PC-3 (cell line): Measurements from ENCODE around the gene RBM15B. TPM values are rescaled to one million over a fixed set of nuclear protein-coding genes. Genes with fewer than 3 reads are reported as not detected.

Source experiments
- ATAC-seq: fragments of 200-7000 bp; cut with Tn5 transposase; 2 replicates; pipeline ENCODE4 v1.9.1; 2020; ENCODE audit warnings: mild to moderate bottlenecking, moderate library complexity
- BruUV-seq: library from RNA; stranded (reverse); fragments of 400-500 nt; replicated peaks from 2 replicates; lab custom pipeline; 2021; lab: Mats Ljungman, UMichigan
- CTCF ChIA-PET: fragments of 300-600 bp; sonication (Branson Sonifier 250); formaldehyde crosslinking; loops from one replicate; lab custom pipeline; 2022; ENCODE audit warnings: antibody characterized with exemption; lab: Charles Lee
- POLR2A ChIA-PET: fragments of 300-600 bp; sonication (Branson Sonifier 250); formaldehyde crosslinking; loops from one replicate; lab custom pipeline; 2022; ENCODE audit warnings: antibody characterized with exemption; ENCODE audit not compliant: unreplicated experiment; lab: Charles Lee
- DNase-seq: peaks from one replicate; pipeline ENCODE4 v3.0.0-alpha.2; 2015
- H2AFZ ChIP-seq: fragments of 300-600 bp; sonication (generic); 2 replicates; pipeline ENCODE4 v1.6.0; 2016; ENCODE audit warnings: antibody characterized with exemption, low read length
- H3F3A ChIP-seq: fragments of 300-600 bp; sonication (generic); one replicate; pipeline ENCODE4 v1.6.0; 2017; ENCODE audit warnings: antibody characterized with exemption, low read length, control low read depth, mild to moderate bottlenecking; ENCODE audit not compliant: unreplicated experiment
- H3K27ac ChIP-seq: fragments of 300-600 bp; sonication (generic); 2 replicates; pipeline ENCODE4 v1.5.1; 2016; ENCODE audit warnings: mild to moderate bottlenecking, low read length
- H3K27me3 ChIP-seq: fragments of 300-600 bp; sonication (generic); 2 replicates; pipeline ENCODE4 v1.6.1; 2016; ENCODE audit warnings: low read length, mixed read lengths
- H3K36me3 ChIP-seq: fragments of 300-600 bp; sonication (generic); 2 replicates; pipeline ENCODE4 v1.6.1; 2016; ENCODE audit warnings: low read depth, mixed run types, low read length, mixed read lengths
- H3K4me1 ChIP-seq: fragments of 300-600 bp; sonication (generic); 2 replicates; pipeline ENCODE4 v1.5.1; 2016; ENCODE audit warnings: low read length; ENCODE audit not compliant: insufficient read depth
- H3K4me2 ChIP-seq: fragments of 300-600 bp; sonication (generic); 2 replicates; pipeline ENCODE4 v1.6.0; 2016; ENCODE audit warnings: low read length
- H3K4me3 ChIP-seq: fragments of 300-600 bp; sonication (generic); 2 replicates; pipeline ENCODE4 v1.5.1; 2016; ENCODE audit warnings: mild to moderate bottlenecking, low read length, mixed read lengths
- H3K79me2 ChIP-seq: fragments of 300-600 bp; sonication (generic); 2 replicates; pipeline ENCODE4 v1.6.1; 2017; ENCODE audit warnings: low read length, mixed read lengths
- H3K9ac ChIP-seq: fragments of 300-600 bp; sonication (generic); 2 replicates; pipeline ENCODE4 v1.6.0; 2016; ENCODE audit warnings: mild to moderate bottlenecking, low read length
- H3K9me2 ChIP-seq: fragments of 300-600 bp; sonication (generic); replicated peaks from 2 replicates; pipeline ENCODE4 v1.6.1; 2016; ENCODE audit warnings: mixed run types, low read length, mixed read lengths
- H3K9me3 ChIP-seq: fragments of 300-600 bp; sonication (generic); 2 replicates; pipeline ENCODE4 v1.6.1; 2016; ENCODE audit warnings: low read length, mixed read lengths
- H4K20me1 ChIP-seq: fragments of 300-600 bp; sonication (generic); 2 replicates; pipeline ENCODE4 v1.6.1; 2016; ENCODE audit warnings: low read length, mixed read lengths
- CTCF ChIP-seq: fragments of 300-600 bp; sonication (generic); conservative IDR thresholded peaks from 2 replicates; pipeline ENCODE4 v1.5.1; 2017; ENCODE audit warnings: antibody characterized with exemption, low read depth, mild to moderate bottlenecking, low read length
- EZH2 ChIP-seq: fragments of 300-600 bp; sonication (generic); IDR thresholded peaks from one replicate; pipeline ENCODE4 v1.6.1; 2017; ENCODE audit warnings: antibody characterized with exemption, mild to moderate bottlenecking, low read length; ENCODE audit not compliant: unreplicated experiment
- EZH2phosphoT487 ChIP-seq: fragments of 300-600 bp; sonication (generic); IDR thresholded peaks from 2 replicates; pipeline ENCODE4 v1.6.1; 2018; ENCODE audit warnings: mild to moderate bottlenecking, antibody characterized with exemption, low read length, borderline replicate concordance
- intact Hi-C: fragments of 100-400 bp; cut with micrococcal nuclease; formaldehyde crosslinking; loops from 2 replicates; pipeline ENCODE4 v1.9.0; 2023
- total RNA-seq: library from RNA; depleted of rRNA; stranded (reverse); fragments of >200 nt; gene quantifications from 2 replicates; pipeline ENCODE4 v1.2.3, GENCODE V29; 2014

The RBM15B gene
- total RNA-seq, 1 experiment from 2014 or later: 31.1 TPM

DNA sequence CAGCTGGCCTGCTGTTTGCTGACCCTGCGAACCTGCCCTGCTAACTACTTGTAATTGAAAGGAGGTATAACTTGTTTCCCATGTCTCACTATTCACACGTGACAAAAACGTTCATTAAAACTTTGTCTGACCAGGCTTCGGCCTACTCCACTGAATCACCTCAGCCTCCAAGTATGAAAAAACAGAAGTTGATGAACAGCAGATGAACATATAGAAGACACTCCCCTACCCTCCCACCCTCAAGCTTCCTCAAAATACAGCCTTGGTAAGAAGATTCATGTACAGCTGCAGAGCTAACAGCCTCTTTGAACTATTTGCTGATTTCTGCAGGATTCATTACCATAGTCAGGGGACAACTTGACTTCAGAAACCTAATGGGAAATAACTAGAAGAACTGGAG, 10.7 kb downstream of the RBM15B start:
- H3K9me2 ChIP-seq: no peaks in the 10 kb centered on the region
- POLR2A ChIA-PET: no interaction called here
- intact Hi-C loops: no loop called here

DNA sequence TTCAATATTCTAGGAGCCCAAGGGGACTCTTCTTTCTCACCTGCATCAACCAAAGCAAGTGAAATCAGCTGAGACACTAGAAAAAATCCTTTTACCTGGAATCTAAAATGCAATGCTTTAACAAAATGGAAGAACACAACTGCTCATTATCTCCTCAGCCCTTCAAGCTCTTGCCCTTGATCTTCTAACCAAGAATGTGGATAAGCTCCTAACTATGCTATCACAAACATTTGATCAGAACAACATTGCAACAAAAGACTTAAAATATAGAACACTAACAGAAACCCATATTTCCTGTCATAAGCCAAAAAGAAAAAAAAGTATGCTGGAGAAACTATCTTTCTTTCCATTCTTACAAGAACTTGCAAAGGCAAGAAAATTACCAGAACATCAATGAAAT, 12.6 kb downstream of the RBM15B start:
- H3K9ac ChIP-seq: no peak overlapping the region
- no peaks in the 10 kb centered on the region for H3K4me1 ChIP-seq
- no peak overlapping the region for H3K4me3 ChIP-seq
- POLR2A ChIA-PET: no interaction called here
- no peaks in the 10 kb centered on the region for H3K27me3 ChIP-seq
- no peaks in the 10 kb centered on the region for H4K20me1 ChIP-seq
- CTCF ChIA-PET: no interaction called here
- H3K4me2 ChIP-seq: no peak overlapping the region
- TF ChIP-seq EZH2 (no peak), EZH2phosphoT487 (no peak), CTCF (no peak)
- H3K27ac ChIP-seq: no peak overlapping the region
- DNase-seq (no peak), ATAC-seq (no peak)
- H3F3A ChIP-seq: no peaks in the 10 kb centered on the region
- no peaks in the 10 kb centered on the region for H3K9me2 ChIP-seq
- intact Hi-C loops: no loop called here
- peaks cover 24% of the 10 kb centered on the region; the same call in 1 of the 2 replicates for H3K36me3 ChIP-seq
- no peaks in the 10 kb centered on the region for H3K79me2 ChIP-seq
- no peak overlapping the region for H2AFZ ChIP-seq
- no TSS peak for BruUV-seq
- no peaks in the 10 kb centered on the region for H3K9me3 ChIP-seq

More for the DNA sequence above, 10.7 kb downstream of the RBM15B start:
- no peaks in the 10 kb centered on the region for H3K79me2 ChIP-seq
- H3K4me3 ChIP-seq: no peak overlapping the region
- H3K27me3 ChIP-seq: no peaks in the 10 kb centered on the region
- DNase-seq (no peak), ATAC-seq (no peak)
- H4K20me1 ChIP-seq: no peaks in the 10 kb centered on the region
- CTCF ChIA-PET: no interaction called here
- TF ChIP-seq EZH2 (no peak), CTCF (no peak)
- no peak overlapping the region for H3K27ac ChIP-seq
- H3K9ac ChIP-seq: no peak overlapping the region
- no TSS peak for BruUV-seq
- H2AFZ ChIP-seq: no peak overlapping the region
- H3K9me3 ChIP-seq: no peaks in the 10 kb centered on the region
- no peaks in the 10 kb centered on the region for H3F3A ChIP-seq
- peaks cover 34% of the 10 kb centered on the region; the same call in 1 of the 2 replicates for H3K36me3 ChIP-seq
- H3K4me2 ChIP-seq: no peak overlapping the region
- H3K4me1 ChIP-seq: no peaks in the 10 kb centered on the region

GRCh38 chr3:51408021-51408420, 16.9 kb downstream of the RBM15B start:
- ChIA-PET CTCF (no interaction called here), POLR2A (no interaction called here)
- no peak overlapping the region for H3K9ac ChIP-seq
- DNase-seq (no peak), ATAC-seq (no peak)
- TF ChIP-seq CTCF (no peak), EZH2 (no peak)
- H3K27me3 ChIP-seq: no peaks in the 10 kb centered on the region
- H3F3A ChIP-seq: no peaks in the 10 kb centered on the region
- peaks cover 40% of the 10 kb centered on the region for H3K36me3 ChIP-seq
- H3K27ac ChIP-seq: no peak overlapping the region
- H3K9me2 ChIP-seq: no peaks in the 10 kb centered on the region
- H3K4me2 ChIP-seq: no peak overlapping the region
- no peaks in the 10 kb centered on the region for H4K20me1 ChIP-seq
- intact Hi-C loops: no loop called here
- H3K4me1 ChIP-seq: no peaks in the 10 kb centered on the region
- BruUV-seq: no TSS peak
- H3K4me3 ChIP-seq: no peak overlapping the region
- H2AFZ ChIP-seq: no peak overlapping the region
- no peaks in the 10 kb centered on the region for H3K79me2 ChIP-seq
- no peaks in the 10 kb centered on the region for H3K9me3 ChIP-seq
